H1 (cell line): ENCODE data around the gene SBK2. TPM values are rescaled to one million over a fixed set of nuclear protein-coding genes. Genes with fewer than 3 reads are reported as not detected.
A peak's percentile ranks its signal among the peaks of the same experiment; 100 is the strongest.

Source experiments
- BRCA1 ChIP-seq: IDR thresholded peaks from 2 replicates; pipeline ENCODE4 v1.6.1; 2012; ENCODE audit warnings: low read depth, low read length, improper control_type of control experiment
- HDAC2 ChIP-seq, 2 experiments: fragments of 300-600 bp in 1 of 2; sonication (generic) in 1 of 2; IDR thresholded peaks; 2 replicates each; pipeline ENCODE4 v1.6.1; 2011 to 2012; ENCODE audit warnings: low read depth in 2 of 2, low read length in 2 of 2, mild to moderate bottlenecking in 2 of 2, moderate library complexity in 2 of 2, borderline replicate concordance in 1 of 2, inconsistent platforms in 1 of 2
- JUND ChIP-seq: IDR thresholded peaks from 2 replicates; pipeline ENCODE4 v1.6.1; 2011; ENCODE audit warnings: mild to moderate bottlenecking, improper control_type of control experiment, low read length
- polyA plus RNA-seq, 7 experiments: library from polyadenylated mRNA; depleted of rRNA in 3 of 7; stranded (reverse) in 5 of 7; unstranded in 2 of 7; fragments of >200 nt in 5 of 7; fragments of 200-250 nt in 2 of 7; gene quantifications; 1 replicate in 5 of 7; 2 replicates in 1 of 7; 4 replicates in 1 of 7; pipeline versions ENCODE4 v1.2.1 to v1.2.3, GENCODE V29; 2011 to 2013; ENCODE audit warnings: missing spikeins in 2 of 7, mixed read lengths in 2 of 7
- total RNA-seq: library from RNA; stranded (reverse); fragmentation: NEBNext Ultra II Directional; extraction: Animal tissue kit (Norgen Biotek cat#: 25700); gene quantifications from 2 replicates; pipeline ENCODE4 v1.2.1, GENCODE V29; 2021

SBK2 gene
- total and polyA plus RNA-seq, 2 of the 8 experiments (the other 6 are each of a cell fraction or from before 2014, with no cell fraction given), result 3.2 to 4.1 TPM

GRCh38 chr19:55554302-55554701 is 17.4 kb upstream of the SBK2 start (continued):
- TF ChIP-seq HDAC2 (IDR thresholded peaks at IDR 0.05; ENCODE audit: borderline replicate concordance in 1 of 2, low read depth in 2 of 2, low read length in 2 of 2) (0 out of 4 replicates have a peak, but pooled peaks of 1 of the 2 experiments have one; percentile 32), BRCA1 (no peak), JUND (no peak)
